MCF 10A (cell line): ENCODE results near the gene SOX12. TPM values are rescaled to one million over a fixed set of nuclear protein-coding genes. Genes with fewer than 3 reads are reported as not detected.
"Not testable (repeated sequence)": the region's sequence is repeated elsewhere in the genome, so short reads cannot be mapped to it uniquely, and the experiment has no call there.

ENCODE experiments used
- BruUV-seq: library from RNA; stranded (reverse); fragments of 400-500 nt; replicated peaks from 2 replicates; lab custom pipeline; 2021; lab: Mats Ljungman, UMichigan
- CTCF ChIA-PET: fragments of 300-600 bp; sonication (Branson Sonifier 250); formaldehyde crosslinking; extraction: SDS; loops from one replicate; lab custom pipeline; 2021; ENCODE audit warnings: antibody characterized with exemption, inconsistent platforms; lab: Yijun Ruan, JAX
- POLR2A ChIA-PET: fragments of 300-600, 350-650 bp; sonication (Branson Sonifier 250); formaldehyde crosslinking; extraction: SDS; loops from one replicate; lab custom pipeline; 2020; ENCODE audit warnings: antibody characterized with exemption, inconsistent platforms; lab: Yijun Ruan, JAX
- DNase-seq: peaks from one replicate; pipeline ENCODE4 v3.0.0-alpha.2; 2018; ENCODE audit not compliant: unreplicated experiment
- H3K27ac Mint-ChIP-seq: one replicate; pipeline ENCODE4 v1.8.0; 2022; ENCODE audit warnings: mild to moderate bottlenecking, low read depth, mixed read lengths; ENCODE audit not compliant: unreplicated experiment
- H3K27me3 Mint-ChIP-seq: one replicate; pipeline ENCODE4 v1.8.0; 2022; ENCODE audit warnings: mixed read lengths; ENCODE audit not compliant: insufficient read depth, unreplicated experiment
- H3K36me3 Mint-ChIP-seq: one replicate; pipeline ENCODE4 v1.8.0; 2022; ENCODE audit warnings: mild to moderate bottlenecking, moderate library complexity, mixed read lengths; ENCODE audit not compliant: insufficient read depth, unreplicated experiment
- H3K4me1 Mint-ChIP-seq: one replicate; pipeline ENCODE4 v1.8.0; 2022; ENCODE audit warnings: mixed read lengths; ENCODE audit not compliant: insufficient read depth, unreplicated experiment
- H3K4me3 Mint-ChIP-seq: one replicate; pipeline ENCODE4 v1.8.0; 2022; ENCODE audit warnings: mild to moderate bottlenecking, moderate library complexity, mixed read lengths; ENCODE audit not compliant: unreplicated experiment
- H3K9me3 Mint-ChIP-seq: one replicate; pipeline ENCODE4 v1.8.0; 2022; ENCODE audit warnings: mixed read lengths; ENCODE audit not compliant: unreplicated experiment
- CTCF ChIP-seq: fragments of 200-600 bp; IDR thresholded peaks from one replicate; pipeline ENCODE4 v1.8.0; 2022; ENCODE audit warnings: antibody characterized with exemption, mild to moderate bottlenecking; ENCODE audit not compliant: unreplicated experiment
- intact Hi-C: fragments of 100-400 bp; cut with micrococcal nuclease; formaldehyde crosslinking; loops from 2 replicates; pipeline ENCODE4 v1.14.1; 2022
- total RNA-seq: library from RNA; stranded (reverse); gene quantifications from 2 replicates; pipeline ENCODE4 v1.2.3, GENCODE V29; 2022

SOX12 gene
- total RNA-seq, 1 experiment from 2014 or later: 17.6 TPM

- H3K4me1 Mint-ChIP-seq: peaks cover 25% of the 10 kb centered on the region
- no peak for TF ChIP-seq CTCF
- H3K4me3 Mint-ChIP-seq: no peak overlapping the region
- no TSS peak for BruUV-seq
- POLR2A ChIA-PET: interaction anchor here (0.7 to 24.6 kb wide), 3 partner anchors 10 to 31 kb away, joined by 4 to 671 read pairs (median 4); no protein-coding TSS in a partner anchor
- H3K27me3 Mint-ChIP-seq: no peaks in the 10 kb centered on the region
- CTCF ChIA-PET: interaction anchor here (0.6 to 1.1 kb wide), 2 partner anchors 8 to 13 kb away, joined by 3 to 4 read pairs; no protein-coding TSS in a partner anchor
- no peaks in the 10 kb centered on the region for H3K36me3 Mint-ChIP-seq
- intact Hi-C loops: no loop called here
- H3K27ac Mint-ChIP-seq: no peak overlapping the region
- DNase-seq: no peak
- H3K9me3 Mint-ChIP-seq: no peaks in the 10 kb centered on the region
Observed at GRCh38 chr20:376089-376488, 50.7 kb downstream of the SOX12 start.

GRCh38 chr20:376750-377149 lies 51.4 kb downstream of the SOX12 start:
- DNase-seq: no peak
- no peak overlapping the region for H3K27ac Mint-ChIP-seq
- BruUV-seq: no TSS peak
- H3K27me3 Mint-ChIP-seq: no peaks in the 10 kb centered on the region
- H3K4me3 Mint-ChIP-seq: no peak overlapping the region
- no peak for TF ChIP-seq CTCF
- ChIA-PET POLR2A (interaction anchor here (1.5 to 24.6 kb wide), 2 partner anchors 10 to 31 kb away, joined by 4 to 671 read pairs; no protein-coding TSS in a partner anchor), CTCF (interaction anchor here (0.6 to 7.9 kb wide), 3 partner anchors 9 to 15 kb away, joined by 3 to 80 read pairs (median 4); no protein-coding TSS in a partner anchor)
- no peaks in the 10 kb centered on the region for H3K9me3 Mint-ChIP-seq
- intact Hi-C loops: no loop called here
- H3K36me3 Mint-ChIP-seq: no peaks in the 10 kb centered on the region
- peaks cover 19% of the 10 kb centered on the region for H3K4me1 Mint-ChIP-seq

GRCh38 chr20:377578-377977 lies 52.2 kb downstream of the SOX12 start:
- H3K27me3 Mint-ChIP-seq, DNase-seq, intact Hi-C loops, BruUV-seq, H3K36me3 Mint-ChIP-seq, H3K4me3 Mint-ChIP-seq, H3K27ac Mint-ChIP-seq, H3K9me3 Mint-ChIP-seq: not testable (repeated sequence)
- H3K4me1 Mint-ChIP-seq: peaks cover 13% of the 10 kb centered on the region
- CTCF ChIA-PET: interaction anchor here (1.0 to 7.9 kb wide), 2 partner anchors 16 to 81 kb away, joined by 5 to 80 read pairs; no protein-coding TSS in a partner anchor
- POLR2A ChIA-PET: interaction anchor here (0.6 to 24.6 kb wide), 4 partner anchors 11 to 96 kb away, joined by 3 to 671 read pairs (median 30); partner anchors contain the start of gene RBCK1

GRCh38 chr20:378961-379336 lies 53.6 kb downstream of the SOX12 start:
- ChIA-PET POLR2A (interaction anchor here (0.7 to 24.6 kb wide), 6 partner anchors 13 to 117 kb away, joined by 3 to 671 read pairs (median 4); partner anchors contain the start of genes RBCK1 and SOX12), CTCF (interaction anchor here (0.6 to 7.9 kb wide), 3 partner anchors 13 to 20 kb away, joined by 3 to 80 read pairs (median 5); no protein-coding TSS in a partner anchor)
- Mint-ChIP-seq H3K27ac (no peak overlapping the region), H3K4me3 (peak overlapping the region; percentile 79), H3K36me3 (peaks cover 6% of the 10 kb centered on the region), H3K4me1 (peaks cover 16% of the 10 kb centered on the region), H3K27me3 (no peaks in the 10 kb centered on the region), H3K9me3 (no peaks in the 10 kb centered on the region)
- intact Hi-C loops: no loop called here
- no peak for DNase-seq
- BruUV-seq: no TSS peak
- no peak for TF ChIP-seq CTCF

Other genes starting within 250 kb of the SOX12 start
- not detected in 2 replicates for gene DEFB125, start 237.9 kb upstream of the SOX12 start, total RNA-seq
- not detected in 2 replicates for gene DEFB126, start 183.0 kb upstream of the SOX12 start, total RNA-seq
- gene DEFB127, start 168.1 kb upstream of the SOX12 start, total RNA-seq: not detected in 2 replicates
- gene DEFB128, start 135.8 kb upstream of the SOX12 start, total RNA-seq: not detected in 2 replicates
- gene DEFB129, start 98.3 kb upstream of the SOX12 start, total RNA-seq: not detected in 2 replicates
- not detected in 2 replicates for gene DEFB132, start 67.8 kb upstream of the SOX12 start, total RNA-seq
- gene C20orf96, start 34.8 kb upstream of the SOX12 start, total RNA-seq: 2.4 and 3.8 TPM in 2 replicates
- 11.7 and 12.1 TPM in 2 replicates for gene ZCCHC3, start 28.0 kb upstream of the SOX12 start, total RNA-seq
- 8.2 and 8.4 TPM in 2 replicates for gene NRSN2, start 21.6 kb downstream of the SOX12 start, total RNA-seq
- 477 and 598 TPM in 2 replicates for gene TRIB3, start 55.2 kb downstream of the SOX12 start, total RNA-seq
- gene RBCK1, start 82.7 kb downstream of the SOX12 start, total RNA-seq: 353 and 488 TPM in 2 replicates
- gene TBC1D20, start 137.0 kb downstream of the SOX12 start, total RNA-seq: 32.5 and 36.0 TPM in 2 replicates
- 271 and 297 TPM in 2 replicates for gene CSNK2A1, start 218.2 kb downstream of the SOX12 start, total RNA-seq